HG03095 (cell line): ENCODE data around the gene MBNL2.

ENCODE experiments used
- ATAC-seq: cut with Tn5 transposase; IDR thresholded peaks from one replicate; pipeline ENCODE4 v1.9.1; 2021; ENCODE audit warnings: moderate library complexity; ENCODE audit not compliant: unreplicated experiment

Gene MBNL2

GRCh38 chr13:97221989-97222700 is at the start of gene MBNL2:
MBNL2 (plus strand) TSS chr13:97222333; CDS start chr13:97276236, 53,903 bp downstream.
- ATAC-seq = peak; percentile 94

- no peak for ATAC-seq
Observed at GRCh38 chr13:97174638-97175037, 47.5 kb upstream of the MBNL2 start.

GRCh38 chr13:97175041-97175440 is 47.1 kb upstream of the MBNL2 start:
- no peak for ATAC-seq

- ATAC-seq = no peak
Observed at GRCh38 chr13:97179501-97179900, 42.6 kb upstream of the MBNL2 start.

GRCh38 chr13:97182111-97182890 is 39.8 kb upstream of the MBNL2 start:
- no peak for ATAC-seq

GRCh38 chr13:97185291-97185690 is 36.8 kb upstream of the MBNL2 start:
- no peak for ATAC-seq

GRCh38 chr13:97185751-97186150 is 36.4 kb upstream of the MBNL2 start:
- no peak for ATAC-seq

- no peak for ATAC-seq
Observed at GRCh38 chr13:97188207-97188606, 33.9 kb upstream of the MBNL2 start.

- no peak for ATAC-seq
Observed at GRCh38 chr13:97189928-97190327, 32.2 kb upstream of the MBNL2 start.

GRCh38 chr13:97191142-97191541 is 31.0 kb upstream of the MBNL2 start:
- no peak for ATAC-seq

- no peak for ATAC-seq
Observed at GRCh38 chr13:97191615-97192014, 30.5 kb upstream of the MBNL2 start.

- ATAC-seq = no peak
Observed at GRCh38 chr13:97192166-97192565, 30.0 kb upstream of the MBNL2 start.

GRCh38 chr13:97193577-97193976 is 28.6 kb upstream of the MBNL2 start:
- ATAC-seq = no peak

GRCh38 chr13:97194479-97194878 is 27.7 kb upstream of the MBNL2 start:
- ATAC-seq = no peak

GRCh38 chr13:97196340-97196739 is 25.8 kb upstream of the MBNL2 start:
- no peak for ATAC-seq

GRCh38 chr13:97198753-97199152 is 23.4 kb upstream of the MBNL2 start:
- ATAC-seq = no peak

GRCh38 chr13:97199451-97199850 is 22.7 kb upstream of the MBNL2 start:
- no peak for ATAC-seq

GRCh38 chr13:97200081-97200942 is 21.8 kb upstream of the MBNL2 start:
- no peak for ATAC-seq

GRCh38 chr13:97202761-97203160 is 19.4 kb upstream of the MBNL2 start:
- no peak for ATAC-seq

- ATAC-seq = no peak
Observed at GRCh38 chr13:97205465-97205864, 16.7 kb upstream of the MBNL2 start.

GRCh38 chr13:97205982-97206381 is 16.2 kb upstream of the MBNL2 start:
- ATAC-seq = no peak
